Pancreas (tissue), 10 donors: ENCODE measurements around the gene PTPRD. TPM values are rescaled to one million over a fixed set of nuclear protein-coding genes. Genes with fewer than 3 reads are reported as not detected.
"Not testable (repeated sequence)": the region's sequence is repeated elsewhere in the genome, so short reads cannot be mapped to it uniquely, and the experiment has no call there.

Experiments used
- ATAC-seq, 4 donors: fragments of 200-7000 bp; cut with Tn5 transposase; one replicate each; pipeline versions ENCODE4 v1.8.0 to v1.9.1; 2020; ENCODE audit warnings: mild to moderate bottlenecking in 4 of 4, moderate library complexity in 4 of 4
- DNase-seq, 6 donors: peaks; one replicate each; pipeline ENCODE4 v3.0.0-alpha.2; 2020
- FAIRE-seq: peaks from 2 replicates; lab custom pipeline; 2012; peaks lifted over from hg19 to GRCh38; lab: Jason Lieb, UNC
- H3K27ac ChIP-seq, 4 donors: fragments of 200-600 bp; sonication (generic); 1 replicate in 3 of 4; 2 replicates in 1 of 4; pipeline versions ENCODE4 v1.5.0 to v1.8.0; 2020
- H3K27me3 ChIP-seq, 4 donors: fragments of 200-600 bp; one replicate each; pipeline ENCODE4 v1.8.0; 2021
- H3K36me3 ChIP-seq, 3 donors: fragments of 200-600 bp; sonication (generic) in 1 of 3; one replicate each; pipeline versions ENCODE4 v1.5.0 to v1.8.0; 2020 to 2021
- H3K4me1 ChIP-seq, 3 donors: fragments of 200-600 bp; one replicate each; pipeline ENCODE4 v1.8.0; 2021
- H3K4me3 ChIP-seq, 4 donors: fragments of 200-600 bp; sonication (generic) in 2 of 4; one replicate each; pipeline versions ENCODE4 v1.5.0 to v1.8.0; 2020 to 2021
- H3K9me3 ChIP-seq, 4 donors: fragments of 200-600 bp; one replicate each; pipeline ENCODE4 v1.8.0; 2021
- WGBS, 2 donors: extraction: QIAGEN DNeasy Blood & Tissue Kit; methylation state at CpG; one replicate each; pipeline ENCODE4 v1.1.7; 2013; 5-methylcytosine and 5-hydroxymethylcytosine counted together
- intact Hi-C, 3 donors: fragments of 100-400 bp; cut with DNase I; formaldehyde crosslinking; loops; one replicate each; pipeline versions ENCODE4 v1.11.1 to v1.14.2; 2022
- polyA plus RNA-seq, 2 donors: library from polyadenylated mRNA; stranded (reverse); fragments of 200-250 nt; gene quantifications; one replicate each; pipeline ENCODE4 v1.2.3, GENCODE V29; 2013
- total RNA-seq, 6 donors: library from RNA; stranded (reverse); fragmentation: NEBNext Ultra II Directional in 4 of 6; extraction: Animal tissue kit (Norgen Biotek cat#: 25700) in 4 of 6; gene quantifications; one replicate each; pipeline versions ENCODE4 v1.2.1 to v1.2.4, GENCODE V29; 2021 to 2023
- TF ChIP-seq, protein P1 (sequence below), 4 donors: fragments of 200-600 bp; sonication (generic) in 3 of 4; IDR thresholded peaks; one replicate each; pipeline versions ENCODE4 v1.5.0 to v1.8.0; 2021; ENCODE audit warnings: antibody characterized with exemption in 4 of 4
- donor health status: healthy with polysubstance abuse.
- donor health status: DM: no; HTN: no; CAD: no; lungs with moderate emphysema.
- donor health status: DM: no; HTN: no; CAD: no.
- donor health status: control.
- donor health status: control.
- donor health status: Bipolar disorder and iron deficiency.
- donor health status: DM: yes; HTN: yes; CAD: no.
- donor health status: DM: no; HTN: no; CAD: no.
- donor health status: DM: no; HTN: no; CAD: no.
- donor health status: DM: yes; HTN: yes; CAD: no.

The PTPRD gene
- total and polyA plus RNA-seq, 8 donors, result 2.1 to 21.7 (median 5.1) TPM

DNA sequence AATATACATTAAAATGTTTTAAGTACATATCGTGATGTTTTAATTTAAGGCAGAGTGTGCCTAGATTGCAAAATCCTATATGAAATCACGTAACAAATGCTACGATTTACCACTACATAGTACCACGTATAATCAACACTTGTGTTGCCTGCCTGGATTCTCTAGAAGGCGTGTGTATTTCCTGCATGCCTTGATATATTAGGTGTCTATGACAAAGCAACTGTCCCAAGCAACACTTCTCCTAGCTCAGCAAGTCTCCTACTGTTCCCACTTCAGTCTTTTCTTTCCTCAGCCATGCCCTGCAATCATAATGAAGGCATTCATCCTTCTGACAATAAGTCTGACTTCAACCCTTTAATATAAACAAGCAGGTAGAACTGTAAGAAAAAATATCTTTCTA, 89.6 kb downstream of the PTPRD start:
- TF ChIP-seq, protein P1, sequence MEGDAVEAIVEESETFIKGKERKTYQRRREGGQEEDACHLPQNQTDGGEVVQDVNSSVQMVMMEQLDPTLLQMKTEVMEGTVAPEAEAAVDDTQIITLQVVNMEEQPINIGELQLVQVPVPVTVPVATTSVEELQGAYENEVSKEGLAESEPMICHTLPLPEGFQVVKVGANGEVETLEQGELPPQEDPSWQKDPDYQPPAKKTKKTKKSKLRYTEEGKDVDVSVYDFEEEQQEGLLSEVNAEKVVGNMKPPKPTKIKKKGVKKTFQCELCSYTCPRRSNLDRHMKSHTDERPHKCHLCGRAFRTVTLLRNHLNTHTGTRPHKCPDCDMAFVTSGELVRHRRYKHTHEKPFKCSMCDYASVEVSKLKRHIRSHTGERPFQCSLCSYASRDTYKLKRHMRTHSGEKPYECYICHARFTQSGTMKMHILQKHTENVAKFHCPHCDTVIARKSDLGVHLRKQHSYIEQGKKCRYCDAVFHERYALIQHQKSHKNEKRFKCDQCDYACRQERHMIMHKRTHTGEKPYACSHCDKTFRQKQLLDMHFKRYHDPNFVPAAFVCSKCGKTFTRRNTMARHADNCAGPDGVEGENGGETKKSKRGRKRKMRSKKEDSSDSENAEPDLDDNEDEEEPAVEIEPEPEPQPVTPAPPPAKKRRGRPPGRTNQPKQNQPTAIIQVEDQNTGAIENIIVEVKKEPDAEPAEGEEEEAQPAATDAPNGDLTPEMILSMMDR (IDR thresholded peaks at IDR 0.05), result no peak
- intact Hi-C loops, result no loop called here

GRCh38 chr9:10512144-10512543, 100.7 kb downstream of the PTPRD start:
- Histone ChIP-seq H3K36me3 (no peaks in the 10 kb centered on the region), H3K9me3 (no peaks in the 10 kb centered on the region), H3K27ac (no peak overlapping the region), H3K4me1 (no peaks in the 10 kb centered on the region), H3K4me3 (no peak overlapping the region), H3K27me3 (no peaks in the 10 kb centered on the region)
- 72 to 83% methylated on average over 3 of the region's 3 CpGs for WGBS, 2 donors
- ATAC-seq (no peak), FAIRE-seq (no peak), DNase-seq (no peak)
- intact Hi-C loops, result no loop called here
- TF ChIP-seq, protein P1 (IDR thresholded peaks at IDR 0.05), result no peak

More for the DNA sequence above, 89.6 kb downstream of the PTPRD start:
- H3K4me1 ChIP-seq, result no peaks in the 10 kb centered on the region
- 49 to 69% methylated on average over 5 of the region's 5 CpGs for WGBS, 2 donors
- no peaks in the 10 kb centered on the region for H3K36me3 ChIP-seq
- FAIRE-seq, result no peak
- no peak for DNase-seq
- H3K27ac ChIP-seq, result no peak overlapping the region
- no peaks in the 10 kb centered on the region for H3K27me3 ChIP-seq
- no peak for ATAC-seq
- no peaks in the 10 kb centered on the region for H3K9me3 ChIP-seq
- H3K4me3 ChIP-seq, result no peak overlapping the region

DNA sequence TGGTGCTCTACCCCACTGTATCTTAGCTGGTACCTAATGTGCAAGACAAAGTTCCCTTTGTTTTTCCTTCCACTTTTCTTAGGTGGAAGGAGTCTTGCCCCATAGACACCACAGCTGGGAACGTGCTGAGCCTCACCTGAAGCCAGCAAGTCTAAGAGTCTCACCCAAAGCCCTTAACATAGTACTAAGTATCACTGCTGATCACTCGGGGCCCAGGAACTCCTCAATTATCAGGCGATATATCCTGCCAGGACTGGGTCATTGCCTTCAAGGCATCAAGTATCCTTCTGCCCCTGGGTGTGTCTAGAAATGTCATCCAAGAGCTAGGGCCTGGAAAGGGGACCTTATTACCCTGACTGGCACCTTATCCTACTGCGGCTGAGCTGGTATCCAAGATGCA, 123.9 kb downstream of the PTPRD start:
- TF ChIP-seq, protein P1 (IDR thresholded peaks at IDR 0.05), result no peak
- Histone ChIP-seq H3K4me1 (no peaks in the 10 kb centered on the region), H3K4me3 (no peak overlapping the region), H3K9me3 (no peaks in the 10 kb centered on the region), H3K36me3 (no peaks in the 10 kb centered on the region), H3K27me3 (no peaks in the 10 kb centered on the region), H3K27ac (no peak overlapping the region)
- DNase-seq (no peak), FAIRE-seq (no peak), ATAC-seq (no peak)
- 61 to 67% methylated on average over 4 of the region's 4 CpGs for WGBS, 2 donors
- intact Hi-C loops, result no loop called here

- DNase-seq, result no peak
- H3K27me3 ChIP-seq, result no peaks in the 10 kb centered on the region
- WGBS, 2 donors, result 33 to 36% methylated on average over 3 of the region's 3 CpGs
- H3K9me3 ChIP-seq, result no peaks in the 10 kb centered on the region
- H3K27ac ChIP-seq, result no peak overlapping the region
- no peaks in the 10 kb centered on the region for H3K4me1 ChIP-seq
- H3K36me3 ChIP-seq, result no peaks in the 10 kb centered on the region
- TF ChIP-seq, protein P1 (IDR thresholded peaks at IDR 0.05), result no peak
- intact Hi-C loops, result no loop called here
- no peak for ATAC-seq
- no peak for FAIRE-seq
- H3K4me3 ChIP-seq, result no peak overlapping the region
These were observed 133.6 kb downstream of the PTPRD start for GRCh38 chr9:10479172-10479571.

- H3K27me3 ChIP-seq, H3K4me3 ChIP-seq, H3K27ac ChIP-seq, ATAC-seq, FAIRE-seq, H3K36me3 ChIP-seq, intact Hi-C loops, H3K9me3 ChIP-seq, H3K4me1 ChIP-seq: not testable (repeated sequence)
- WGBS, 2 donors, result 90 to 94% methylated on average over 27 to 28 of the region's 28 CpGs
- peak in 3 of 6 donors; percentile 5 to 48 (median 43) for DNase-seq
These were observed 163.6 kb downstream of the PTPRD start for GRCh38 chr9:10449201-10449617.
